CD4-positive, alpha-beta T cell treated with Interleukin-4 for 4 hours (primary cell): ENCODE measurements around the gene HTRA3.
A peak's percentile ranks its signal among the peaks of the same experiment; 100 is the strongest.

Experiments
- DNase-seq: peaks from one replicate; pipeline ENCODE4 v3.0.0-alpha.2; 2020

HTRA3 gene

GRCh38 chr4:8235224-8235623, 34.3 kb upstream of the HTRA3 start:
- no peak for DNase-seq

DNA sequence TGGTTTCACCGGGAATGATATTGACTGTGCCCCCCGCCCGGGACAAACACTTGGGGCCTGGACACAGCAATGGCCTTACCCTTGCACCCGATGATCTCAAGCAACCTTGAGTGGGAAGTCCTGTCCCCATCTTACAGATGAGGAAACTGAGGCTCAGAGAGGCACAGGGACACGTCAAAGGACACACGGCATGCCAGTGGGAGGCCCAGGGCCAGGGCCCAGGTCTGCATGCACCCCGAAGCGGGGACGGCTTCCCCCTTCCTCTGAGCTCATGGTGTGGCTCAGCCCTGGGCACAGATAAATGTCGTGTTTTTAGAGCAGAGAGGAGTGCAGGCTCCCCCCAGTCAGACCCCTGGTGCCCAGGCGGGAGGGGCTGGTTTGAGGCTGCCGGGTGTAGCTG, 33.9 kb upstream of the HTRA3 start:
- DNase-seq, result no peak

- no peak for DNase-seq
These were observed 33.2 kb upstream of the HTRA3 start for GRCh38 chr4:8236106-8236919.

DNA sequence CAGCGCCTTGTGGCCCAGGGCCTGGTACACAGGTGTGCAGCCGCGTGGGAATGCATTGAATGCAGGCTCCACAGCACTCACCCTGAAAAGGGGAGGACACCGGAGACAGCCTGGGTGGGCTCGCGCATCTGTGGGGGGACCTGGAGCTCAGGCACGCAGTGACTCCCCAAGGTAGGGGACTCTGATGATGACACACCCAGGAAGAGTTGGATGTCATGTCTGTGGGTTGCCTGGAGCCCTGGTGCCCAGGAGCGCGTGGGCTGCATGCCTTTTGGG, 32.7 kb upstream of the HTRA3 start:
- DNase-seq, result no peak

DNA sequence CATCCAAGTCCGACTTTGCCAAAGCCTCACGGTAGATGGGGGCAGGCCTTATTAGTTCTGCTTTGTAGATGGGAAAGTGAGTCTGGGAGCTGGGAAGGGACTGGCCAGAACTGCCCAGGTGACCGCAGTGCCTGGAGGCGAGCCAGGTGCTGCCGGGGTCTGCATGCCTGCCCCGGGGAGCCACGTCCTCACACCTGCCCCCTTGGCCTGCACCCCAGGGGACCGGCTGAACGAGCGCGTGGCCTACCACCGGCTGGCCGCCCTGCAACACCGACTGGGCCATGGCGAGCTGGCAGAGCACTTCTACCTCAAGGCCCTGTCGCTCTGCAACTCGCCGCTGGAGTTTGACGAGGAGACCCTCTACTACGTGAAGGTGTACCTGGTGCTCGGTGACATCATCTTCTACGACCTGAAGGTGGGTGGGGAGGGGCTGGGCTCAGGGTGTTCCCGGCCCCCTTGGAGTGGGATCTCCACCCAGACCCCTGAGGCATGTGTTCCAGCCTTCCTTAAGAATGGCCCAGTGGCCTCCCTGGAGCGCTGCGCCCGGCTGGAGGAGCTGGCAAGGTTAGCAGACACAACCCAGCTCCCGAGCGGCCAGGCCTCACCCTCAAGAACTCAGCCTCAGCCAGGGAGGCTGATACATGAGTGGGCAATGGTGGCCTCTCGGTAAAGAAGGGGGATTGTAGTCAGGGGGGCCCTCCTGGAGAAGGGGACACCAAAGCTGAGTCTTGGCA, 32.1 kb upstream of the HTRA3 start:
- DNase-seq, result no peak

GRCh38 chr4:8238036-8238511, 31.5 kb upstream of the HTRA3 start:
- peak; percentile 2 for DNase-seq

DNA sequence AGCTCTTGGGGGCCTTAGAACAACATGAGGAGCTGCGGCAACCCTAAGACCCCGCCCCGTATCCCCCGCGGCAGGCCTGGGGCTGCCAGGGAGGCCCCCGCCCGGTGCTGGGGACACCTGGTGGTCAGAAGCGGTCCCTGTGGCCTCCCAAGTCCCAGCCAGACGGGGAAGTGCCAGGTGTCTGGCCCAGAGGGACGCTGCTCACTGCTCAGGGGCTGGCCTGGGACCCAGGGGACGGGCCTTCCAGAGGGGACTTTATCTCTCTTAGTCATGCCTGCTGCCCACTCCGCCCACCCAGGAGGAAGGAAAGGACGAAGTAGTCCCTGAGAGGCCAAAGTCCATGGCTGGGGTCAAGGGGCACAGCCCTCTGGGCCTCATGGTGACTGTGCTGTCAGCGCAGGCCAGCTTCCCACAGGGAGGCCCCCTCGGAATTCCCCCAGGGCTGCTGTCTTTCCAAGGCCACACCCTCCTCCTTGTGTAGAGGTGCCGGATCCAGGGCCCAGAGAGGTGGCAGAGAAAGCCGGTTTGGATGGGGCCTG, 31.0 kb upstream of the HTRA3 start:
- no peak for DNase-seq

DNA sequence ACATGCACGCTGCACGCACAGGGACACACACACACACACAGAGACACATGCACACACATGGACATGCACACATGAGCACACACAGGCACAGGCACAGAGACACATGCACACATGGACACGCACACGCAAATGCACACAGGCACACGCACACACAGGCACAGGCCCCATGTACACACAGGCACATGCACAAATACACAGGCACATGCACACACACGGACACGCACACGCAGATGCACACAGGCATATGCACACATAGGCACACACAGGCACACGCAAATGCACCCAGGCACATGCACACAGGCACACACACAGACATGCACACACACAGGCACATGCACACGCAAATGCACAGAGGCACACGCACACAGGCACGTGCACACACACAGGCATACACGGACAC, 30.3 kb upstream of the HTRA3 start:
- DNase-seq, result no peak

GRCh38 chr4:8239661-8240060, 29.9 kb upstream of the HTRA3 start:
- no peak for DNase-seq

- DNase-seq, result no peak
These were observed 29.1 kb upstream of the HTRA3 start for GRCh38 chr4:8240211-8241041.

- DNase-seq, result no peak
These were observed 28.3 kb upstream of the HTRA3 start for GRCh38 chr4:8241211-8241779.

DNA sequence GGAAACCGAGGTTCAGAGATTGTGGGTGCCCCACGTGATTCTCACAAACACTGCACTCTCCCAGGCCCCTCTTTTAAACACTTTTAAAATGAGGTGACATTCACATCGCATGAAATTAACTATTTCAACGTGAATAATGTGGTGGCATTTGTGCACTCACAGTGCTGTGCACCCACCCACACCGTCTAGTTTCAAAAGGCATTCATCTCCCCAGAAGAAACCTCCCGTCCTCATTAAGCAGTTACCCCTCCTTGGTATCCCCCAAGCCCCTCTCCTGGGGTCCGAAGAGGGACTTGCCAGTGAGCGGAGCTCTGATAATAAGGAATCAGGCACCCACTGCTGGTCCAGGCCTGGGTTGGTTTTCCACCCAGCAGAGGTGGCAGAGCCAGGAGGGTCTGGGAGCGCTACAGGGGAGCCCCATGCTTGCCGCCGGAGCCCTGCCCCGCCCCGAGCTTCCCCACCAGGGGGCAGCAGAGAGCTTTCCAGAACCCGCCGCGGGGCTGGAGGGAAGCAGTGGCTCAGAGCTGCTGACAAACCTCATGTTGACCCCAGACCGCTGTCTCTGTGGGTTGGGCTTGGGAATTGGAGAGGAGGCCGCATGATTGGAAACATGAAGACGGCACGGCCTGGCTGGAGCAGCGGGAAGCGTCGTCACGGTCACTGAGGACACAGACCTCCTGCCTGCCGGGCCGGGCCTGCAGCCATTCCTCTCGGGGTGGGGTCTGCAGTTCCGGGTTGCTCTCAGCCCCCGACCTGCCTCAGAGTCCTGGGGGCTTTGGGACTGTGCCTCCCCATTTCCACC, 27.5 kb upstream of the HTRA3 start:
- DNase-seq, result peak; percentile 60

- no peak for DNase-seq
These were observed 26.6 kb upstream of the HTRA3 start for GRCh38 chr4:8242782-8243560.

DNA sequence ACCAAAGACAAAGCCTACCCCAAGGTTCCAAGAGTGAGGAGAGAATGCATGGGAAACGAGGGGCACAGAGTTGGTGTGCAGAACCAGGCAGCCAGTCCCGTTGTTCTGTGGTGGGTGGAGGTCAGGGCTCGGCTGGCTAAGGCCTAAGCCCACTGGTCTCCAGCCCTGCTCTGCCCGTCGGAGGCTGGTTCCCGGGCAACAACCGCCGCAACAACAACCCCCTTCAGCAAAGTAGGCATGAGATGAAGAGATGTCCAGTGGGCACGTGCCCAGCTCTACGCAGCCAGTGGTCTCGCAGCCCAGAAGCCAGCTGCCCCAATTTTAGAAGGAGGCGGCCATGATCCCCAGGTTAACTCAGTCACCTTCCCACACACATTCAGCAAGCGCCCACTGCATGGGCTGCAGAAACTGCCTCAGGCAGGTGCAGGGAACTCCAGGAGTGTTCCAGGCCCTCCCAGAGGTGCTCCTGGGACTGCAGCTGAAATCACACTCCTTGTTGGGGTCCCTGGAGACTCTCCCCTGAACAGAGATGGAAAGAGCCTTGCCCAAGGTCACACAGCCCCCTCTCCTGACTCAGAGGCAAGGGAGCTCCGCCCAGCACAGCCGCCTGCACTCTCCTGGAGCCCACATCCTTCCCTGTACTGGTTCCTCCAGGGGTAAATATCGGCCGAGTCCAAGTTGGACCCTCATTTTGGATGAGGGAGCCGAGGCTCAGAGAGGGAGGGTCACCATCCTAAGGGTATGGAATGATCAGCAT, 25.4 kb upstream of the HTRA3 start:
- DNase-seq, result no peak

- no peak for DNase-seq
These were observed 24.6 kb upstream of the HTRA3 start for GRCh38 chr4:8244931-8245460.

GRCh38 chr4:8245884-8246833, 23.4 kb upstream of the HTRA3 start:
- no peak for DNase-seq

- DNase-seq, result no peak
These were observed 22.3 kb upstream of the HTRA3 start for GRCh38 chr4:8247047-8247930.

- no peak for DNase-seq
These were observed 21.5 kb upstream of the HTRA3 start for GRCh38 chr4:8248091-8248490.
